OCI-LY1 (cell line): ENCODE data around the gene PPP4R3B.

Source experiments
- H2AFZ ChIP-seq: fragments of 200-600 bp; sonication (generic), shearing (Covaris generic); 2 replicates; pipeline ENCODE4 v1.6.0; 2014; ENCODE audit warnings: antibody characterized with exemption, mild to moderate bottlenecking, low read length
- H3F3A ChIP-seq: fragments of 200-600 bp; sonication (generic), shearing (Covaris generic); 2 replicates; pipeline ENCODE4 v1.6.0; 2014; ENCODE audit warnings: mild to moderate bottlenecking, antibody characterized with exemption, low read length, moderate library complexity; ENCODE audit not compliant: insufficient read depth
- H3K27ac ChIP-seq: fragments of 200-600 bp; sonication (generic); 2 replicates; pipeline ENCODE4 v1.5.1; 2014; ENCODE audit warnings: low read length, mixed run types, mild to moderate bottlenecking, low read depth; ENCODE audit not compliant: poor library complexity, severe bottlenecking
- H3K27me3 ChIP-seq: fragments of 200-600 bp; sonication (generic); 2 replicates; pipeline ENCODE4 v1.6.0; 2014; ENCODE audit warnings: antibody characterized with exemption, mild to moderate bottlenecking, low read length, moderate library complexity; ENCODE audit not compliant: insufficient read depth
- H3K36me3 ChIP-seq: fragments of 200-600 bp; sonication (generic); 2 replicates; pipeline ENCODE4 v1.6.1; 2014; ENCODE audit warnings: mild to moderate bottlenecking, antibody characterized with exemption, low read length, moderate library complexity, mixed read lengths; ENCODE audit not compliant: insufficient read depth
- H3K4me1 ChIP-seq: fragments of 200-600 bp; sonication (generic); 2 replicates; pipeline ENCODE4 v1.5.1; 2014; ENCODE audit warnings: mild to moderate bottlenecking, low read length, moderate library complexity; ENCODE audit not compliant: insufficient read depth, severe bottlenecking
- H3K4me2 ChIP-seq: fragments of 200-600 bp; sonication (generic), shearing (Covaris generic); 2 replicates; pipeline ENCODE4 v1.6.1; 2014; ENCODE audit warnings: low read length
- H3K4me3 ChIP-seq: fragments of 200-600 bp; sonication (generic); 2 replicates; pipeline ENCODE4 v1.5.1; 2014; ENCODE audit warnings: low read length, low read depth, mild to moderate bottlenecking, mixed read lengths; ENCODE audit not compliant: poor library complexity, severe bottlenecking
- H3K79me2 ChIP-seq: fragments of 200-600 bp; shearing (Covaris generic); 2 replicates; pipeline ENCODE4 v1.6.1; 2016; ENCODE audit warnings: mixed run types, low read length, mixed read lengths; ENCODE audit not compliant: insufficient read depth
- H3K9ac ChIP-seq: fragments of 200-600 bp; sonication (generic), shearing (Covaris generic); 2 replicates; pipeline ENCODE4 v1.6.1; 2014; ENCODE audit warnings: mild to moderate bottlenecking, low read length, mixed read lengths
- H3K9me2 ChIP-seq: fragments of 200-600 bp; sonication (generic), shearing (Covaris generic); 2 replicates; pipeline ENCODE4 v1.6.1; 2014; ENCODE audit warnings: low read depth, mild to moderate bottlenecking, low read length, mixed read lengths
- H3K9me3 ChIP-seq: fragments of 200-600 bp; shearing (Covaris generic); 2 replicates; pipeline ENCODE4 v1.6.1; 2014; ENCODE audit warnings: low read length, mixed read lengths
- H4K20me1 ChIP-seq: fragments of 200-600 bp; sonication (generic), shearing (Covaris generic); 2 replicates; pipeline ENCODE4 v1.6.0; 2016; ENCODE audit warnings: mild to moderate bottlenecking, low read length; ENCODE audit not compliant: insufficient read depth
- EZH2 ChIP-seq: fragments of 200-600 bp; sonication (generic), shearing (Covaris generic); IDR thresholded peaks from 2 replicates; pipeline ENCODE4 v1.8.0; 2017; ENCODE audit warnings: borderline replicate concordance, mixed run types, mild to moderate bottlenecking, antibody characterized with exemption, low read length, moderate library complexity, mixed read lengths
- TF ChIP-seq, protein P1 (sequence below): fragments of 200-600 bp; sonication (generic), shearing (Covaris generic); IDR thresholded peaks from 2 replicates; pipeline ENCODE4 v1.5.1; 2017; ENCODE audit warnings: mild to moderate bottlenecking, antibody characterized with exemption, low read length, moderate library complexity, mixed read lengths

PPP4R3B gene

DNA sequence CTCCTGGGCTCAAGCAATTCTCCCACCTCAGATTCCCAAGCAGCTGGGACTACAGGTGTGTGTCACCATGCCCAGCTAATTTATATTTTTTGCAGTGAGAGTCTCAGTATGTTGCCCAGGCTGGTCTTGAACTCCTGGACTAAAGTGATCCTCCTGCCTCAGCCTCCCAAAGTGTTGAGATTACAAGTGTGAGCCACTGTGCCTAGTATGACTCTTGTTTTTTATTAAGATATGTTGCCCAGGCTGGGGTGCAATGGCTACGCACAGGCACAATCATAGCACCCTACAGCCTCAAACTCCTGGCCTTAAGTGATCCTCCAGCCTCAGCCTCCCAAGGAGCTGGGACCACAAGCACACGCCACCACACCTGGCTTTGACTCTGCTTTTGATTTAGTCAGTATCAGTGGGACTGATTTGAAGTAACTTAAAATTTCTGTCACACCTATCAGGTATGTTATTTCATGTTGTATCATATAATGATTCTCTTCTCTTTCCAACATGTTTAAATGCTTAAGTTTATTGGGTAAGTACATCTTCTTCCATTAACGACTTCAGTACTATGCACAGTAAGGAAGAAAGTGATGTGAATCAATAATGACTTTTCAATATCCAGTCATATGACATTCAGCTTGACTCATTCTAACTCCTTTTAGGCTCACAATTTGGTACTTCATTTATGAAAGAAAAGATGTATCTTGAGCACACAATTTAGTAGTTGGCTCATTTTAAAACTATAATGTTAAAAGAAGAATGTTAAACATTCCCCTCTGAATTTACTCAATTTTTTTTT is 6.3 kb downstream of the PPP4R3B start:
- no peak overlapping the region for H3K4me2 ChIP-seq
- H3K9me3 ChIP-seq, result no peaks in the 10 kb centered on the region
- H3K4me3 ChIP-seq, result no peak overlapping the region
- H3F3A ChIP-seq, result no peaks in the 10 kb centered on the region
- no peak overlapping the region for H2AFZ ChIP-seq
- no peaks in the 10 kb centered on the region for H3K27me3 ChIP-seq
- no peaks in the 10 kb centered on the region for H3K9me2 ChIP-seq
- H4K20me1 ChIP-seq, result 0 out of 2 replicates have a peak, but pooled peaks cover under 1% of the 10 kb centered on the region
- peaks cover 13% of the 10 kb centered on the region for H3K4me1 ChIP-seq
- peaks cover 53% of the 10 kb centered on the region for H3K36me3 ChIP-seq
- H3K79me2 ChIP-seq, result peaks cover 42% of the 10 kb centered on the region
- TF ChIP-seq, protein P1, sequence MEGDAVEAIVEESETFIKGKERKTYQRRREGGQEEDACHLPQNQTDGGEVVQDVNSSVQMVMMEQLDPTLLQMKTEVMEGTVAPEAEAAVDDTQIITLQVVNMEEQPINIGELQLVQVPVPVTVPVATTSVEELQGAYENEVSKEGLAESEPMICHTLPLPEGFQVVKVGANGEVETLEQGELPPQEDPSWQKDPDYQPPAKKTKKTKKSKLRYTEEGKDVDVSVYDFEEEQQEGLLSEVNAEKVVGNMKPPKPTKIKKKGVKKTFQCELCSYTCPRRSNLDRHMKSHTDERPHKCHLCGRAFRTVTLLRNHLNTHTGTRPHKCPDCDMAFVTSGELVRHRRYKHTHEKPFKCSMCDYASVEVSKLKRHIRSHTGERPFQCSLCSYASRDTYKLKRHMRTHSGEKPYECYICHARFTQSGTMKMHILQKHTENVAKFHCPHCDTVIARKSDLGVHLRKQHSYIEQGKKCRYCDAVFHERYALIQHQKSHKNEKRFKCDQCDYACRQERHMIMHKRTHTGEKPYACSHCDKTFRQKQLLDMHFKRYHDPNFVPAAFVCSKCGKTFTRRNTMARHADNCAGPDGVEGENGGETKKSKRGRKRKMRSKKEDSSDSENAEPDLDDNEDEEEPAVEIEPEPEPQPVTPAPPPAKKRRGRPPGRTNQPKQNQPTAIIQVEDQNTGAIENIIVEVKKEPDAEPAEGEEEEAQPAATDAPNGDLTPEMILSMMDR, result no peak
- no peak for TF ChIP-seq EZH2
- no peak overlapping the region for H3K9ac ChIP-seq
- no peak overlapping the region for H3K27ac ChIP-seq

DNA sequence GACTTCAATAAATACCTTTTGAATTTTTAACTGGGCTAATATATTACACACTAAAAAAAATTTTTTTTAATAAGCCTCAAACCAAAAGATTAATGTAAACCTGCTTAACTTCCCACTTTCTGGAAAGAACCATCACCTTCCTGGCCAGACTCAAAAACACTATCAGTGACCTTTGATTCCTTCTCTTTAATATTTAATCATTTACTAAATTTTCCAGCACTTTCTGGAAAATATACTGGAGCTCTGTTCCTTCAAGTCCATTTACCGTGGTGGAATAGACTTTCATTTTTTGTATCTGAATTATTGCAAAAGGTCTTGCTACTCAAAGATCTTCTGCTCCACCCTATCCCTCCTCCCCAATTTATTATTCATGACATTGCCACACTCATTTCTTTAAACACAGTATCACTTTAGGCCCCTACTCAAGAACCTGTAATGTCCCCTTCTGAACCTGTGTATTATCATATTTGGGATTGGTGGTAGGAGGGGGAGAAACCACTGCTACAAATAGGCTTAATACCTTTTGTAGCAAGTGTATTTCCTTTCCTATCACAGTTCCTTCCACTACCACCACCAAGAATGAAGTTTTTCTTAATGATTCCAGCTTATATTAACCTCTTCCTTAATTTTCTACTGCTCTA is 7.4 kb downstream of the PPP4R3B start:
- TF ChIP-seq, protein P1, result no peak
- Histone ChIP-seq H3K4me3 (no peak overlapping the region), H4K20me1 (no peaks in the 10 kb centered on the region), H3K4me1 (peaks cover 2% of the 10 kb centered on the region), H3K4me2 (no peak overlapping the region), H3K27me3 (no peaks in the 10 kb centered on the region), H2AFZ (no peak overlapping the region), H3K36me3 (peaks cover 49% of the 10 kb centered on the region), H3F3A (no peaks in the 10 kb centered on the region), H3K9ac (no peak overlapping the region), H3K9me3 (no peaks in the 10 kb centered on the region), H3K27ac (no peak overlapping the region), H3K9me2 (no peaks in the 10 kb centered on the region), H3K79me2 (peaks cover 40% of the 10 kb centered on the region)

DNA sequence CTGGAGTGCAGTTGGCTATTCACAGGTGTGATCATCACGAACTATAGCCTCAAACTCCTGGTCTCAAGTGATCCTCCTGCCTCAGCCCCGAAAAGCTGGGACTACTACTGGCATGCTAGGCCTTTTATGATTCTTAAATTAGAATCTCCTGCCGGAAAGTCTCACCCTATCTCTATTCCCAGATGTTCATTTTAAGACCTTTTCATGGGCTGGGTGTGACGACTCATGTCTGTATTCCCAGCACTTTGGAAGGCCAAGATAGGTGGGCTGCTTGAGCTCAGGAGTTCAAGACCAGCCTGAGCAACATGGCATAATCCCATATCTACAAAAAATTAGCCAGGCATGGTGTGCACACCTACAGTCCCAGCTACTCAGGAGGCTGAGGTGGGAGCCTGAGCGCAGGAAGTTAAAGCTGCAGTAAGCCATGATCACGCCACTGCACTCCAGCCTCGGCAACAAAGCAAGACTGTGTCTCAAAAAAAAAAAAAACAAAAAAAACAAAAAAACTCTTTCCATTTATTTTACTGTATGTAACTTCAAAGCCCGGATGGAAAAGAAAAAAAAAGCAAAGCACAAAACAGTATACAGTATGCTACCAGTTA is 8.1 kb downstream of the PPP4R3B start:
- H3K36me3 ChIP-seq, result peaks cover 41% of the 10 kb centered on the region

More for the DNA sequence above, 8.1 kb downstream of the PPP4R3B start:
- H3K79me2 ChIP-seq, result peaks cover 39% of the 10 kb centered on the region
- no peak overlapping the region for H3K4me2 ChIP-seq
- no peaks in the 10 kb centered on the region for H3K4me1 ChIP-seq
- no peaks in the 10 kb centered on the region for H3K27me3 ChIP-seq
- no peaks in the 10 kb centered on the region for H3K9me2 ChIP-seq
- no peaks in the 10 kb centered on the region for H3K9me3 ChIP-seq
- TF ChIP-seq, protein P1, result no peak
- no peak for TF ChIP-seq EZH2
- no peak overlapping the region for H3K9ac ChIP-seq
- H3K4me3 ChIP-seq, result no peak overlapping the region
- no peaks in the 10 kb centered on the region for H4K20me1 ChIP-seq
- no peaks in the 10 kb centered on the region for H3F3A ChIP-seq
- H2AFZ ChIP-seq, result no peak overlapping the region
- H3K27ac ChIP-seq, result no peak overlapping the region
